Amniotic stem cell (primary cell): ENCODE measurements around the gene RANBP3.
A peak's percentile ranks its signal among the peaks of the same experiment; 100 is the strongest.
"Not testable (repeated sequence)": the region's sequence is repeated elsewhere in the genome, so short reads cannot be mapped to it uniquely, and the experiment has no call there.

Experiments
- DNase-seq: peaks from one replicate; lab custom pipeline; 2025; lab: John Stamatoyannopoulos, UW

RANBP3 gene

DNA sequence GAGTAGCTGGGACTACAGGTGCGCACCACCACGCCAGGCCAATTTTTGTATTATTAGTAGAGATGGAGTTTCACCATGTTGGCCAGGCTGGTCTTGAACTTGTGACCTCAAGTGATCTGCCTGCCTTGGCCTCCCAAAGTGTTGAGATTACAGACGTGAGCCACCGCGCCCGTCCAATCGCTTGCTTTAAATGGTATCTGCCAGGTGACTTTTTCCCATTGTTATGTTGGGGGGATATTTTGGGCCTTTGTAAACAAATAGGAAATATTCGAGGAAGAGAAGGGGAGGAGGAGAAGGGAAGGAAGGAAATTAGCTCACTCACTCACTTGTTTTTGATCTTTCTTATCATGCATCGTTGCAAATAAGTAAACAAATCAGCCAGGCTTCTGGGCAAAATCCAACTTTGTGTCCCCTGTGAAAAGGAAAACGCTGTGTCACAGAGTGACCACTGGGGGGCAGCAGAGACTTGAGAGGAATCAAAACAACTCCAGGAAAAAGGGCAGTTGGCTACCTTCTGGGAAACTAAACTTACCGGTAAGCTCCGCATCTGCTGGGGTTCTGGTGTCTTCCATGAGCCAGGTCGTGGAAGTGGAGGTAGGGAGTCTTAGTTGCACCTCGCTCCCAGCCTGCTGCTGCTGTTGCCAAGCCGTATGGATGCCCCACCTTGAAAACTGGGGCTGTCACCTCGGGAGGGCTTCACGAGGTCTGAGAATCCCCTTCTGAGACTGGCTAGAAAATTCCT, 9.3 kb upstream of the RANBP3 start:
- DNase-seq, result peak; percentile 37

DNA sequence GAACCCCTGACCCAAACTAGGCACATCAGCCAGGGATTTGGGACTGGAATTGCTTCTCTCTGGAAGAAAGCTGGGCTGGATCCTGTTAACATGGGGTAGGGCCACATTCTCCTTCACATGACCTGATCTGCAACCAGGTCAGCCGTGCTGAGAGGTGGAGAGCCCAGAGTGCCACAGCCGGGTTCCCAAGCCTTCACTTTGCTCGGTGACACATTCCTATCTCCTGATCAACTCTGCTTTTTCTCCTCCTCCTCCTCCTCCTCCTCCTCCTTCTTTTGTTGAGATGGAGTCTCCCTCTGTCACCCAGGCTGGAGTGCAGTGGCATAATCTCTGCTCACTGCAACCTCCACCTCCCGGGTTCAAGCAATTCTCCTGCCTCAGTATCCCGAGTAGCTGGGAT, 7.9 kb upstream of the RANBP3 start:
- DNase-seq, result not testable (repeated sequence)

DNA sequence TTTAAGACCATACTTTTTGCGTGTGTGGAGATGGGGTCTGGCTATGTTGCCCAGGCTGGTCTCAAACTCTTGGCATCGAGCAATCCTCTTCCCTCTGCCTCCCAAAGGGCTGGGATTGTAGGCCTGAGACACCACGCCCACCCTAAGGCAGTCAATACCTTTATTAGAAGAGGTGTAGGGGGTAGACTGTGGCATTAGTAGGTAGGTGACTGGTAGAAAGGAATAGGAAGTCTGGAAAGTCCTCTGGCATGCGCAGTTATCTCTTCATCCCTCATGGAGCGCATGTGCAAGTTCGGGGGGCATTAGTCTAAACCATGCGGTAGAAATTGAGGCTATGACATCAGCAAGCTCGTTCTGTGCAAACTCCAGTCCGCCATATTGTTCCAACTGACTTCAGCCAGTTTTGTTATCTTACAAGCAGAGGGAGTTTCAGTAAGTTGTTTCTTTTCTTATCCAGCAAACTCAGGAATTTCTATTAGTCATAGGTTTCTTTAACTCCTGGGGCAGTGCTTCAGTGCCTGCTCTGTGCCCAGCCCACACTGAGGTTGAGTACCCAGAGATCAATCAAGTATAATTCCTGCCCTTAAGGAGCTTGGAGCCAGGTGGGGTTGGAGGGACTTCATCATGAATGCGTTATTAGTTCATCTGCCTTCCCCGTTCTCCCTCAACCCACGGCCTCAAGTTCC, 7.3 kb upstream of the RANBP3 start:
- DNase-seq, result no peak

DNA sequence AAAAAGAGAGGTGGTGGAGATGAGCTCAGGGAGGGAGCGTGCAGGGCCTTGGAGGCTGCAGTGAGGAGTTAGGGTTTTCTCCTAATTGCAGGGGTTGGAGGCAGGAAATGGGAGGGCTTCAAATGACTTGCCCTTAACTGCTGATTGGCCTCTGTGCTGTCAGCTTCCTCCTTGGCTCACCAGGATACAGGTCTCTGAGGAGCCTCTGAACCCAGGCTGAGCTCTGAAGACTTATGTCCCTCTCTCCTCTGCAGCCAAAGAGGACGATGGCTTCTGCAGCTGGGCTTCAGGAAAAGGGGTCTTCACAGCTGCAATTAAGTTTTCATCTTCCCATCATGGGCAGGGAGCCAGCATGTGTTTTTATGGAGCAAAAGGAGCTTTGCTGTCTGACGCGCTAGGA, 6.7 kb upstream of the RANBP3 start:
- no peak for DNase-seq

DNA sequence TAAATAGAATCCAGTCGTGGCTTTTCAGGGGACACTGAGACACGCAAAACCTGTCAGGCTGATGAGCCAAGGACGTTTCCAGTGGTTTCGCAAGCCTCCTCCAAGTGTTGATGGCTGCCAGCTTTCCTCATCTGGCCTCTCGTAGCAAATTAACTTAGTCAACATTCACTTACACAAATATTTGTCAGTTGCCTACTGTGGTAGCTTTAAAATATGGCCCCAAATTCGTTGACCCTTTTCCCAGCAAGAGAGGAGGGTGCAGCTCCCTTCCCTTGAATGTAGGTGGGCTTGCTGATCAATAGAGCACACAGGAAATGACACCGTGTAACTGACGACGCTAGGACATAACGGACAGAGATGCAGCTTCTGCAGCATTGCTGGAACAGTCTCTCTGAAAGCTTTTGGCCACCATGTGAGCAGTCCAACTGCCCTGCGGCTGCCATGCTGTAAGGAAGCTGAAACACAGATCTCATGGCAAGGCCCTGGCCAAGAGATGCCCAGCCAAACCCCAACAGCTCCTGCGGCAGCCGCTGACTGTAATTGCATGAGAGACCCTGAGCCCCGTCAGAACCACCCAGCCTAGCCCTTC, 5.5 kb upstream of the RANBP3 start:
- no peak for DNase-seq

DNA sequence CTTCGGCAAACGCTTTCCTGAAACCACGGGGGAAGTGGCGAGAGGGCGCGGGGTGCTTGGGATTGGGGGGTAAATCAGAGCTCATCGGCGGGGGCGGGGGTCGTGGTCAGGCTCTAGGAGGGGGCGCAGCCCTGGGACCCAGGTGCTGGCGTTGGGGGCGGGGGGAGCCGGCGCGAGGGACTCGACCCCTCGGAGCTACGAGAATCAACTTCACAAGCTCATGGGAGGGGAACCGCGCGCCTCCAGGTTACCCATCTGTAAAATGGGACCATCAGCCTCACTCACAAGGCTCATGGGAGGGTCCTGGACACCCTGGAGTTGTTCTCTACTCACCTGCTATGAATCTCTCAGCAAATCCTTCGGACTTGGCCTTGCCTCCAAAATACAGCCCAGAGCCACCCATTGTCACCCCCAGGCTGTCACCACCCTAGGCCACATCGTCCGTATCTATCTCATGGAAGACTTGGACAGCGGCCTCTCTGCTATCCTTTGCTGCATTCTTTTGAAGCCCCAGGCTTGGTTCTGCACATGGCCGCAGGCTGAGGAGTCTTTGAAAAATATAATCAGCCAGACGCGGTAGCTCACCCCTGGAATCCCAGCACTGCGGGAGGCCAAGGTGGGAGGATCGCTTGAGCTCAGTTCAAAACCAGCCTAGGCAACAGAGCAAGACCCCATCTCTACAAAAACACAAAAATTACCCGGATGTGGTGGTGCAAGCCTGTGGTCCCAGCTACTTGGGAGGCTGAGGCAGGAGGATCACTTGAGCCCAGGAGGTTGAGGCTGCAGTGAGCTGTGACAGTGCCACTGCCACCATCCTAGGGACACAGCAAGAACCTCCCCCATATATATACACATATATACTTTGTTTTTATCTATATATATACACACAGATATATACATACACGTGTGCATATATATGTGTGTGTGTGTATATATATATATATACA, 939 bp upstream of the RANBP3 start:
- DNase-seq, result no peak

DNA sequence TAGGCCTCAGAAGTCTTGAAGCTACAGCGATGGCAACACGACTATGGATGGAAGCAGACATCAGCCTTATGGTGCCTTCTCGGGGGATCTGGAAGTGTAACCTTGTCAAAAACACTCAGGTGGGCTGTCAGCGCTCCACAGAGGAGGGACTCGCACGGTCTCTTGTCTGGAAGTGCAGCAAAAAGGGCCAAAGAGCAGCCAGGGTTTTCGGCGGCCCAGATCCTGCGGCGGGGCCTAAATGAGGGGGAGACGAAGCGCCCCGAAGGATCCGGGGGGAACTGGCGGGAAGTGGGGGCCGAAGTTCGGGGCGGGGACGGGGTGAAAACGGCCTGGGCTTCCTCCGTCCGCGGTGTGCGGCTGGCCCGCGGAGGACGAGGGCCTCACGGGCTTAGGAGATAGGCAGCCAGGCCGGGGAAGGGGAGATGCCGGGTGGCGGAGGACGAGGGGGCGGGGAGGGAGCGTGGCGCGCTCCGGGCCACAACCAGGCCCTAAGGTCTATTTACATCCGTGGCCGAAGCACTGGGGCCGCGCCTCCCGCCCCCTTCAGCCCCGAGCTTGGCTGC, 637 bp downstream of the RANBP3 start:
- DNase-seq, result no peak

DNA sequence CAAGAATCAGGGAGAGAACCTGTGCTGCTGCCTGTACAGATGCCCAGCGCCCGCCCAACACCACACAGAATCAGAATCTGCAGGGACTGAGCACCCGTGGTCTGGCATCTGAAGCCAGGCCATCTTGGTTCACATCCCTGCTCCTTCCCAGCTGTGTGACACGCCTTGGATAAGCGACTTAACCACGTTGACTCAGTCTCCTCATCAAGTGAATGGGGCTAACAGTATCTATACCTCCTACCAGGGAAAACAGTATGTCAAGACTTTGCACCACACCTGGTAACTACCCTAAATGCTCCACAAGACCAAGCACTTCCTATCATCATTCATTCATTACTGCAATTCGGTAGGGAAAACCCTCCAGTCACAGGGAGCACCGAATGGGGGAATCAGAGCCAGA, 1.2 kb downstream of the RANBP3 start:
- DNase-seq, result no peak

DNA sequence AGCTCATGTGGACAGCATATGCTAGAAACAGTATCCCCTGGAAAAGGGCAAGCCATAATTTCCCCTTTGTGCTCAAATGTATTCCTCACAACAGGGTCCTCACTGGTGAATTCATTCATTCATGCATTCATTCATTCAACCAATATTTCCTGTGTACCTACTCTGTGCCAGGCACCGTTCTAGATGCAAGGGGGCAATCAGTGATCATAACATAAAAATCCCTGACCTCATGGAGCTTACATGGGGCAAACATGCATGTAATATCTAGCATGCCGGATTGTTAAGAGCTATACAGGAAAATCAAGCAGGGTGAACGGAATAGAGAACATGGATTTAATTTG, 2.6 kb downstream of the RANBP3 start:
- no peak for DNase-seq

DNA sequence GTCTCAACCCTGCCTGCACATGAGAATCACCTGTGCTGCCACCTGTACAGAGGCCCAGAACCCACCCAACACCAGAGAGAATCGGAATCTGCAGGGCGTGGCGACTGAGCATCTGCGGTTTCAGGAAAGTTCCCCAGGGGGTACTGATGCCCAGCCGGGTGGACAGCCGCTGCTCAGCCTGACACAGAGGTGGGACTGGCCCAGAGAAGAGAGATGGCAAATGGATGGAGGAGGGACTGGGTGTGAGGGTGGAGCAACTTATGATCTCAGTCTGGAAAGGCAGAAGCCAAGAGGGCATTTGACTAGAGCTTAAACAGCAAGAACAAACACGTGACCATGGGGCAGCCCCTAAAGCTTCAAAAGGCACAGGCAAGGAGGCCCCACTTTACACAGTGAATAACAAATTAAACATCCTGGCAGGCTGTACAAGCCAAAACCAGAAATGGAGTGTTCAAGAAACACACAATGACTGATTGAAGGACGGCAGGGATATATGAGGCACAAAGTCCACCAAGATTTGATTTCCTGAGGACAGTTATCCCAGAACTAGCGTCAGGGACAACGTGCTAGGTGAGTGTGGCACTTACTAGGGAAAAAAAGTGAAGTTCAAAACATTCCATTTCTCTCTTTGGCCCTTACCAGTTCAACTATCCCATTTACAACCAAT, 3.1 kb downstream of the RANBP3 start:
- DNase-seq, result no peak

DNA sequence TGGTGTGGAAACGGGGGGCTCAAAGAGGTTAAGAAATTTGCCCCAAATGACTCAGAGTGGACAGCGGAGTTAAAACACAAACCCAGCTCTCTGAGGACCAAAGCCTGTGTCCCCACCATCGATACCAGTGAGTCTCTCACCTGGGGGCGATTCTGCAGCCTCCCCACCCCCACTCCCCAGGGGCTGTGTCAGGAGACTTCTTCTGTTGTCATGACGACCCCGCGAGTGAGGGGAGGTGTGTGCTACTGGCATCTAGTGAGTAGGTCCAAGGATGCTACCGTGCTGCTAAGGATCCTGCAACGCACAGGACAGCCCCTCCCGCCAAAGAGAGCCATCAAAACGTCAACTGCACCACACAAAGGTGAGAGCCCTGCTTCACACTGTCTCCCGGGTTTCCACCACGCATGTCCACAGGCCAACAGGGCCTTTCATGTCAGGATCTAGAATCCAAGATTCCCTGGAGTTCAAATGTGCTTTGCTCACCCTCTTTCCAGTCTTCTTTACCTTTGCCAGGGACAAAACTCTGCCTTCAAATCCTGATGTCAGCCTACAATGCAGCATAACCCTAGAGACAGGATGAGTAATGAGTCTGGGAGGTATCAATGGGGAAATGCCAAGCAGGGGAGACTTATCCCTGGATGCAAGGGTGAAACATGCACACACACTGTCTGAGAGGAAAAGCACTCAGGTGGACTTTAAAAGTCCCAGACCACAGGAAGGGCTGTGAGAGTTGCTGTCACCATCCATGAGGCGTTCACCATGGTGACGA, 3.9 kb downstream of the RANBP3 start:
- DNase-seq, result no peak

DNA sequence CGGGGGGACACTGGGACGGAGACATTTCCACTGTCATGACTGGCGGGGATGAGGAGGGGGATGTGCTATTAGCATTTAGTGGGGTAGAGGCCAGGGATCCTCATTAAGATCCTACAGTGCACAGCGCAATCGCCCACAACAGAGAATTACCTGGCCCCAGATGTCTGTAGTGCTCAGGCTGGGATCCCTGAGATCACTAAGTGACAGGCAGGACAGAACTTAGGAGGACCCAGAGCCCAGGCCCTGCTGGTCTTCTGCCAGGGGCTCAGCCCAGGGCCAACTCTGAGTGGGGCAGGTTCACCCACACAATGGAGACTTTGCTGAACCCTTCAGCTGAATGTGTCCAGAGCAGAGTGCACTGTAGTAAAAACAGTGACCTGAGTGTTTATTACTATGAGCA, 4.6 kb downstream of the RANBP3 start:
- DNase-seq, result no peak

DNA sequence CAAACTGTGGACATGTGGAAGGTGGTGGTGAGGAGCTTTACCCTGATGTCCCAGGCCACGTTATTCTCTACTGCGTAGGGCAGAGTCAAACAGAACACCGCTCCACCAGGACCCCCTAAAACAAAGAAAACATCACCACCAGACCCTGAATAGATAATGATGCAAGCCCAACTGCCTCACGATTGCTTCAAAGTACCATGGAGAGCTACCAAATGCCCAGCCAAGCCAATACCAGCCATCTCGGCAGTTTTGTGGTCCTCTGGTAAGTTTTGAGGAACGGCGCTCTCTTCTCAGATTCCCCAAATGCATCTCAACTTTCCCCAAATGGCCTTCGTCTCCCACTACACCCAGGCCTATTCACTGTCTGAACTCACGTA, 5.6 kb downstream of the RANBP3 start:
- no peak for DNase-seq

DNA sequence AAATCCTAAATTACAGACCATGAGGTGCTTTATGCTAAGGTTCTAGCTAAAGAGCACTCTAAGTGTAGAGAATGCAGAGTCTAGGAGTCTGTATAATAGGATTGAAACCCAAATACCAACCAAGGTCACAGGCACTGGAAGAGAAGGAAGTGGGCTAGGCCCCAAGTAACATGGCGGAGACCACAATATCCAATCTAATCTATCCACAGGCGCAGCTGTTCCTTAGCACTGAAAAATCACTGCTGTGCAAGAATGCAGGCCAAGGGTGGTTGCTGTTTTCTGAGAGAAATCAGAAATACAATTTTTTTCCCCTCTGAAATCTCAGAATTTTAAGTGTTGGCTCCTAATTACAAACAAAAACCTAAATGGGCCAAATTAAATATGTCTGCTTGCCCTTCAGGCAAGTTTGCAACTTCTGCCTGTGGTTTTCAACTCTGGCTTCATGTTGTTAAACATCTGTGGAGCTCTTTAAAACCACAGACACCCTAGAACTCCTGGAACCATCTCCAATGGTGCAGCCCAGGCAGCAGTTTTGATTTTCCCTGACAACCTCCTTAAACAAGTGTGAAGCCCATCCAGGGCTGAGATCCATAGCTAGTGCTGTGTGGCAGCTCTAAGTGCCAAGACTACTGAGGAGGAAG, 6.1 kb downstream of the RANBP3 start:
- no peak for DNase-seq

DNA sequence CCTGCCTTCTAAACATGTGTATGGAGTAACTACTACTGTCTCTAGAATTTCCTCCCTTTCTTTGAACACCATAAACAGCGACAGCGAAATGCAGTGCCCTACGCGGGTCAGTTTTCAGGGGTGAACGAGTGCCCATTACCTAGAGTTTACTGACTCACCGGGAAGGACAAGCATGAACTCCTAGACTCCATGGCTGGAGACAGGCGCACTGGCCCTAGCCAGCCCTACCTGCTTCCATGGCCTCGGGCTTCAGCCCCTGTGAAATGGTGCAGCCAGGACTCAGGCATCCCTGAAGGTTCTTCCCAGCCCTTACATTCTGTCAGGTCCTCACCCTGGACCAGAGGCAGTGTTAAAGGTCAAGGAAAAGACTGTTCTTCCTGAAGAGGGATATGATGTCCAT, 8.5 kb downstream of the RANBP3 start:
- DNase-seq, result no peak

DNA sequence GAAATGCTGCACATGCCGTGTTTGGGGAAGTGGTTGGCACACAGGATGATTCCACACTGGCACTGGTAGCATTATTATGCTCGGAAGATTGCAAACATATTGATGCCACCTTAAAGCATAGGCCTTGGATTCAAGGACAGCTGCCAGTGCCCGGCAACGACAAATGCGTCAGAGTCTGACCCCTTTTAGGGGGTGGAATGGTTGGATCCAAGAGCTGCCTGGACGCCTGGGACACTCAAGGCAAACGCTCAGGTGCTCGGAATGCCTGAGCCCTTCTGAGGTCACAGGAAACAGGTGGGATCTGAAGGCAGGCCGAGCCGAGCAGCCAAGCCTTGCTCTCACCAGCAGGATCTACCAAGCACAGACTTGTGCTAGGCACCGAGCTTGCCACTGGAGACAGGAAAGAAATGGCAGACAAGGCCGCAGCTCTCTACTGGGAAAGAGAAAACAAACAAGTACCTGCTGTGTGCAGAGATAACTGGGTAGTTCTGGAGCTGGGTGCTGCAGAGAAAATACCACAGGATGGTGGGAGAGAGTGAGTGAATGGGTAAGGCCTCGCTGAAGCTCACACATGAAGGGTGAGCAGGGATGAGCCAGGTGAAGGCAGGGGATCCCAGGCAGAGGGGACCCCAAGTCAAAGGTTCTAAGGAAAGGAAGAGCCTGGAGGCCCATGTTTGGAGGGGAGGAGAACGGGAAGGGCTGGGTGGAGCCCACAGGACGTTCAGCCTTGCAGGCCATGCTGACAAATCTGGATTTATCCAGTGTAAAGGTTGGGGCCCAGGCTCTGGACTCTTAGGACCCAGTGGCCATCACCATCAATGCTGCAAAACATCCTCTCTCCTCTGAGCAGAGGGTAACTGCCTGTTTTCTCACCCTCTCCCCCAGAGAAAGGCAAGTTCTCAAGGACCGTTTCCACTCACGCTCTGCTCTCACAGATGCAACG, 9.2 kb downstream of the RANBP3 start:
- DNase-seq, result no peak

DNA sequence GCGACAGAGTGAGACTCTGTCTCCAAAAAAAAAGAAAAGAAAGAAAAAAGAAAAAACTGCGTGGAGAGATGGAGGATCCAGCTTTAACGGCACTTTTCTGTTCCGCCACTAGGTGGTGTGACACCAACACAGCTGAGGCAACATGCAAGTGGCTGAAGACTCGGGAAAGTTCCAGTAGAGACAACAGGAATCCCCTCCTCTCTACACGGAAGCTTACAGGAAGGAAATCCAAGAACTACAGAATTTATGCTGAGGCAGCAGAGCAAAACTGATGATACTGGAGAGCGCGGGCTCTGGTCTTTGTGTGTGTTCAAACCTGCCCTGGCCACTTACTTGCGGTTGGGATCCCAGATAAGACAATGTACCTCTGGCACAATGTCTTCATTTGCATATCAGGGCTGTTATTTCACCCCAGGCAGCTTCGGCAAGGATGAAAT, 9.9 kb downstream of the RANBP3 start:
- DNase-seq, result peak; percentile 35

DNA sequence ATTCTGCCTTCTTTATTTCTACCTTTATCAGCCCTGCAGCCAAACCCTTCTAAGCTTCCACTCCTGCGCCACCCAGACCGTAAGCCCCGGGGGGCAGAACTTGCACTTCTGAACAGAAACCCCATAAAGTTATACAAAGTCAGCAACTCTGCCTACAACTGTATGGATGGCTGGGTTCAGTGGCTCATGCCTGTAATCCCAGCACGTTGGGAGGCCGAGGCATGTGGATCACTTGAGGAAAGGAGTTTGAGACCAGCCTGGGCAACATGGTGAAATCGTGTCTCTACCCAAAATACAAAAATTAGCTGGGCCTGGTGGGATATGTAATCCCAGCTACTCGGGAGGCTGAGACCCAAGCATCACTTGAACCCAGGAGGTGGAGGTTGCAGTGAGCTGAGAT, 10.4 kb downstream of the RANBP3 start:
- DNase-seq, result no peak

DNA sequence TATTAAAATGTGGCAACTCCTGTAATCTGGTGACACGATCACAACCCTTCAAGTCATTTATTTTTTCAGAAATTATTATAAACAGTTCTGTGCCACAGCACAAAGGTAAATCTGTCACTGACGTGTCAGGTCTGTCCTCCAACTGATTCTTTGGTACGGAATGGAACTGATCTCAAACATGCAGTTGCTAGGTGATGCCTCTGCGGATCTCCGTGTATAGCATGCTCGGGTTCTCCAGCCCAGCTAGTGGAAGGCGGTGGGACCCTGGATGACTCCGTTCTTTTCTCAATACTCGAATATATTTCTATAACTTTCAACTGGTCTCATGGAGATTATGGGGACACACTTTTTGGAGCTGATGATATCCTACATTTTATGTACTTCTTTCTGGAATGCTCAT, 11.0 kb downstream of the RANBP3 start:
- no peak for DNase-seq
